Measurements from ENCODE around the gene EGFL7.
"Not testable (repeated sequence)": the region's sequence is repeated elsewhere in the genome, so short reads cannot be mapped to it uniquely, and the experiment has no call there.

Gene EGFL7

GRCh38 chr9:136698635-136699246, 36.0 kb downstream of the EGFL7 start:
- no peak for DNase-seq (ENCODE audit: low read depth)

GRCh38 chr9:136700304-136700703, 37.6 kb downstream of the EGFL7 start:
- no peak for DNase-seq (ENCODE audit: low read depth)

GRCh38 chr9:136700959-136701667, 38.4 kb downstream of the EGFL7 start:
- no peak for DNase-seq (ENCODE audit: low read depth)

- no peak for DNase-seq (ENCODE audit: low read depth)
Observed at GRCh38 chr9:136701668-136702053, 38.9 kb downstream of the EGFL7 start.

- no peak for DNase-seq (ENCODE audit: low read depth)
Observed at GRCh38 chr9:136703276-136703860, 40.7 kb downstream of the EGFL7 start.

GRCh38 chr9:136704741-136705140, 42.0 kb downstream of the EGFL7 start:
- not testable (repeated sequence) for DNase-seq (ENCODE audit: low read depth)

GRCh38 chr9:136705564-136705963, 42.8 kb downstream of the EGFL7 start:
- DNase-seq (ENCODE audit: low read depth) = no peak

GRCh38 chr9:136707011-136707410, 44.3 kb downstream of the EGFL7 start:
- DNase-seq (ENCODE audit: low read depth) = no peak

- DNase-seq (ENCODE audit: low read depth) = no peak
Observed at GRCh38 chr9:136707849-136708517, 45.3 kb downstream of the EGFL7 start.

GRCh38 chr9:136709454-136710109, 46.9 kb downstream of the EGFL7 start:
- DNase-seq (ENCODE audit: low read depth) = no peak

GRCh38 chr9:136710543-136710942, 47.8 kb downstream of the EGFL7 start:
- no peak for DNase-seq (ENCODE audit: low read depth)

GRCh38 chr9:136711219-136711648, 48.5 kb downstream of the EGFL7 start:
- DNase-seq (ENCODE audit: low read depth) = not testable (repeated sequence)

GRCh38 chr9:136711751-136712689, 49.3 kb downstream of the EGFL7 start, which contains the start of gene DIPK1B:
DIPK1B (plus strand) TSS chr9:136712572; CDS start chr9:136712666, 94 bp downstream.
- no peak for DNase-seq (ENCODE audit: low read depth)

GRCh38 chr9:136712690-136713544, 50.2 kb downstream of the EGFL7 start:
- no peak for DNase-seq (ENCODE audit: low read depth)

- no peak for DNase-seq (ENCODE audit: low read depth)
Observed at GRCh38 chr9:136713550-136713949, 50.8 kb downstream of the EGFL7 start.

GRCh38 chr9:136714096-136714892, 51.6 kb downstream of the EGFL7 start:
- DNase-seq (ENCODE audit: low read depth) = no peak

GRCh38 chr9:136714893-136715274, 52.2 kb downstream of the EGFL7 start:
- no peak for DNase-seq (ENCODE audit: low read depth)

GRCh38 chr9:136717399-136717798, 54.7 kb downstream of the EGFL7 start:
- DNase-seq (ENCODE audit: low read depth) = no peak
